ENCODE results near the gene CDC42BPA.

CDC42BPA gene

GRCh38 chr1:226987179-226987536 is 331.1 kb downstream of the CDC42BPA start:
- no peaks in the 10 kb centered on the region for H3K27me3 ChIP-seq (ENCODE audit: control insufficient read depth, insufficient read depth, low read length)
- no peak overlapping the region for H3K9ac ChIP-seq (ENCODE audit: low read length)
- H3K9me3 ChIP-seq (ENCODE audit: control insufficient read depth, low read length), result no peaks in the 10 kb centered on the region
- H3K4me1 ChIP-seq (ENCODE audit: control insufficient read depth, insufficient read depth, low read length), result peaks cover 48% of the 10 kb centered on the region
- H3K36me3 ChIP-seq (ENCODE audit: control insufficient read depth, insufficient read depth, low read length), result no peaks in the 10 kb centered on the region
- no peak overlapping the region for H3K4me3 ChIP-seq (ENCODE audit: low read length)

DNA sequence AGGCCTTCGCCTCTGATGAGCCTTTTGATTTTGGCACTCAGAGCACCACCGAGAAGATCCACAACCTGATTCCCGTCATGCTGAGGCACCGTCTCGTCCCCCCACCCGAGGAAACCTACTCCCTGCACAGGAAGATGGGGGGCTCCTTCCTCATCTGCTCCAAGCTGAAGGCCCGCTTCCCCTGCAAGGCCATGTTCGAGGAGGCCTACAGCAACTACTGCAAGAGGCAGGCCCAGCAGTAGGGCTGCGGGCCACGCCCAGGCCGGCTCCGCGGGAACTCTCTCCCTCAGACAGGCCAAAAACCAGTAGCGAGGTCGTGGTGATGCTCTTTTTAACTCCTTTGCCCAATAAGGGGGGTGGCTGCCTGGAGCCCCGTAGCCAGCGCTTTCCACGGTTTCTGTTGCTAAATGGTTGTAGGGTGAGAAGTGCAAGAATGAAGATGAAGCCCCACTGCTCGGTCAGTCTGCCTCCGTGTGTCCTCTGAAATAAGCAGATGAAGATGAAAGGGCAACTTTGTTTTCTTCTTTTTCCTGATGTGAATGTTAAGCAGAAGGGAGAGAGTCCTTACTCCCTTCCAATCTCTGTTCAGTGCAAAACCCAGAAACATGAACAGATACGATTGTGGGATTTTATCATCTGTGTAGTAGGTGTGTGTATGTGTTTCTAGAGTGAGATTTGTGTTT is 331.7 kb downstream of the CDC42BPA start:
- Histone ChIP-seq H3K4me3 (ENCODE audit: low read length) (no peak overlapping the region), H3K4me1 (ENCODE audit: control insufficient read depth, insufficient read depth, low read length) (peaks cover 47% of the 10 kb centered on the region), H3K9ac (ENCODE audit: low read length) (no peak overlapping the region), H3K36me3 (ENCODE audit: control insufficient read depth, insufficient read depth, low read length) (no peaks in the 10 kb centered on the region), H3K27me3 (ENCODE audit: control insufficient read depth, insufficient read depth, low read length) (no peaks in the 10 kb centered on the region), H3K9me3 (ENCODE audit: control insufficient read depth, low read length) (no peaks in the 10 kb centered on the region)

- H3K4me1 ChIP-seq (ENCODE audit: control insufficient read depth, insufficient read depth, low read length), result peaks cover 41% of the 10 kb centered on the region
- no peaks in the 10 kb centered on the region for H3K9me3 ChIP-seq (ENCODE audit: control insufficient read depth, low read length)
- no peaks in the 10 kb centered on the region for H3K36me3 ChIP-seq (ENCODE audit: control insufficient read depth, insufficient read depth, low read length)
- H3K27me3 ChIP-seq (ENCODE audit: control insufficient read depth, insufficient read depth, low read length), result no peaks in the 10 kb centered on the region
- H3K4me3 ChIP-seq (ENCODE audit: low read length), result no peak overlapping the region
- H3K9ac ChIP-seq (ENCODE audit: low read length), result no peak overlapping the region
Measured at GRCh38 chr1:226985839-226986463, 332.3 kb downstream of the CDC42BPA start.

- Histone ChIP-seq H3K36me3 (ENCODE audit: control insufficient read depth, insufficient read depth, low read length) (no peaks in the 10 kb centered on the region), H3K4me3 (ENCODE audit: low read length) (no peak overlapping the region), H3K9me3 (ENCODE audit: control insufficient read depth, low read length) (no peaks in the 10 kb centered on the region), H3K27me3 (ENCODE audit: control insufficient read depth, insufficient read depth, low read length) (no peaks in the 10 kb centered on the region), H3K4me1 (ENCODE audit: control insufficient read depth, insufficient read depth, low read length) (peaks cover 41% of the 10 kb centered on the region), H3K9ac (ENCODE audit: low read length) (no peak overlapping the region)
Measured at GRCh38 chr1:226985239-226985838, 333.0 kb downstream of the CDC42BPA start.

DNA sequence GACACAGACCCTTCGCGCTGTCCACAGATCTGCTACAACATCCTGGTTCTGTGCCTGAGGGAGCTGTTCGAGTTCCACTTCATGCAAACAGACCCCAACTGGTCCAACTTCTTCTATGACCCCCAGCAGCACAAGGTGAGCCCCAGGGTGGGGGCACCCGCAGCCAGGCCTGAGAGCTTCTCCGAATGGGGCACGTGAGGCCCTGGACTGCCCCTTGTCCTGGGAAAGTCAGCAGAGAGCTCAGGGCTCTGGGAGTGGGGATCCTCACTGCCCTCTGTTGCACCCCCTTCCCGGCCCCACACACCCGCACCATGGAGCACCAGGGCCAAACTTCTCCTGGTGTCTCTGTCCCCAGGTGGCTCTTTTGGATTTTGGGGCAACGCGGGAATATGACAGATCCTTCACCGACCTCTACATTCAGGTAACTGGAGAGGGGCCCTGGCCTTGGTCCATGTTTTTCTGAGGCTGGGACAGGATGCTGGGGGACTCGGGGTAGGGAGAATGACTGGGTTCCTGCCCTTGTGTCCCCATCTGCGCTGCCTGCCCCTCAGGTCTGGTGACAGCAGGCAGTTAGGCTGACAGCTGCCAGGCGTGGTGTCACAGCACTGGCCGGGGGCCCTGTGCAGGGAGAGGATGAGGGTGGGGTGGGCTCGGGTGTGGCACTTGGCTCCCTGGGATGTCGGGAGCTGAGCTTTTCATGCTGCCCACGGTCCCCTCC is 333.6 kb downstream of the CDC42BPA start:
- no peaks in the 10 kb centered on the region for H3K9me3 ChIP-seq (ENCODE audit: control insufficient read depth, low read length)
- H3K27me3 ChIP-seq (ENCODE audit: control insufficient read depth, insufficient read depth, low read length), result no peaks in the 10 kb centered on the region
- H3K4me1 ChIP-seq (ENCODE audit: control insufficient read depth, insufficient read depth, low read length), result peaks cover 38% of the 10 kb centered on the region
- no peak overlapping the region for H3K4me3 ChIP-seq (ENCODE audit: low read length)
- H3K36me3 ChIP-seq (ENCODE audit: control insufficient read depth, insufficient read depth, low read length), result no peaks in the 10 kb centered on the region
- no peak overlapping the region for H3K9ac ChIP-seq (ENCODE audit: low read length)

- H3K27me3 ChIP-seq (ENCODE audit: control insufficient read depth, insufficient read depth, low read length), result no peaks in the 10 kb centered on the region
- no peak overlapping the region for H3K4me3 ChIP-seq (ENCODE audit: low read length)
- H3K9ac ChIP-seq (ENCODE audit: low read length), result no peak overlapping the region
- H3K9me3 ChIP-seq (ENCODE audit: control insufficient read depth, low read length), result no peaks in the 10 kb centered on the region
- H3K36me3 ChIP-seq (ENCODE audit: control insufficient read depth, insufficient read depth, low read length), result no peaks in the 10 kb centered on the region
- peaks cover 31% of the 10 kb centered on the region for H3K4me1 ChIP-seq (ENCODE audit: control insufficient read depth, insufficient read depth, low read length)
Measured at GRCh38 chr1:226983992-226984364, 334.3 kb downstream of the CDC42BPA start.

DNA sequence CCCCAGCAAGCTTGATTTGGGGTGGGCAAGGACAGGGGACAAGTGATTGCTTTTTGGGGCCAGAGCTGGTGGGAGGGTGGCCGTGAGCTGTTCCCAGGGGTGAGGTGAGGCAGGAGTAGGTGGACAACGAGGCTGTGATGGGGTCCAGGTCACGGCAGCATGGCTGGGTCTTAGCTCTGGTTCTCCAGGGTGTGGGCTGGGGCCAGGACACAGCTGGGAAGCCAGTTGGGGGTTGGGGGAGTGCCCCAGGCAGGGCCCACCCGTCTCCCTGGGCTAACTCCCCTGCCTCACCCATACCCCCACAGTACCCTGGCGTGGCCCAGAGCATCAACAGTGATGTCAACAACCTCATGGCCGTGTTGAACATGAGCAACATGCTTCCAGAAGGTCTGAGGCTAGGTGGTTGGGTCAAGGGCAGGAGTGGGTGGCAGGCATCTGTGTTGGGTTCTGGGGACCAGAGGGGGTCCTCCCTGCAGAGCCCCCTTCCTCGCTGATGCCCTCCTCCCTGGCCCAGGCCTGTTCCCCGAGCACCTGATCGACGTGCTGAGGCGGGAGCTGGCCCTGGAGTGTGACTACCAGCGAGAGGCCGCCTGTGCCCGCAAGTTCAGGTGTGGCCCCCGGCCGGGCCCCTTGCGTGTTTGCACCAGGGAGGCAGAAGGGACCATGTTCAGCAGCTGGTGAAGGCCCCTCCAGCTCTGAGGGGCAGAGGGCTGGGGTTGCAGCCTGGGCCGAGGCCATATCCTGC is 334.9 kb downstream of the CDC42BPA start:
- no peaks in the 10 kb centered on the region for H3K36me3 ChIP-seq (ENCODE audit: control insufficient read depth, insufficient read depth, low read length)
- no peaks in the 10 kb centered on the region for H3K27me3 ChIP-seq (ENCODE audit: control insufficient read depth, insufficient read depth, low read length)
- no peak overlapping the region for H3K4me3 ChIP-seq (ENCODE audit: low read length)
- H3K4me1 ChIP-seq (ENCODE audit: control insufficient read depth, insufficient read depth, low read length), result peaks cover 26% of the 10 kb centered on the region
- H3K9ac ChIP-seq (ENCODE audit: low read length), result no peak overlapping the region
- H3K9me3 ChIP-seq (ENCODE audit: control insufficient read depth, low read length), result no peaks in the 10 kb centered on the region

GRCh38 chr1:226982451-226983177 is 335.7 kb downstream of the CDC42BPA start:
- no peaks in the 10 kb centered on the region for H3K27me3 ChIP-seq (ENCODE audit: control insufficient read depth, insufficient read depth, low read length)
- H3K36me3 ChIP-seq (ENCODE audit: control insufficient read depth, insufficient read depth, low read length), result peaks cover 5% of the 10 kb centered on the region
- H3K4me1 ChIP-seq (ENCODE audit: control insufficient read depth, insufficient read depth, low read length), result peaks cover 18% of the 10 kb centered on the region
- no peak overlapping the region for H3K4me3 ChIP-seq (ENCODE audit: low read length)
- no peaks in the 10 kb centered on the region for H3K9me3 ChIP-seq (ENCODE audit: control insufficient read depth, low read length)
- H3K9ac ChIP-seq (ENCODE audit: low read length), result no peak overlapping the region

DNA sequence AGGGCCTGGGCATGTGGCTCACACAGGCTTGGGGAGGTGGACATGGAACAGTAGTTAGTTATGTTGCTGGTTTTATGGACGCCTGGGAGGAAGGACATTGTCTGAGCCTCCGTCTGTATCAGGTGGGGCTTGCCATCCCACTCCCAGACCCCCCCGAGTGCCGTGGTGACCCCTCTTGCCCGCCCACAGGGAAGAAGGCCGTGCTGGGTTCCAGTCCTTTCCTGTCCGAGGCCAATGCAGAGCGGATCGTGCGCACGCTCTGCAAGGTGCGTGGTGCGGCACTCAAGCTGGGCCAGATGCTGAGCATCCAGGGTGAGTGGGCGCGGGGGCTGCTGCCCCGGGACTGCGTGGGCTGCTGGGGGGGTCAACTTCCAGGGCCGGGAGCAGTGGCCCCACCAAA is 336.5 kb downstream of the CDC42BPA start:
- peaks cover 11% of the 10 kb centered on the region for H3K4me1 ChIP-seq (ENCODE audit: control insufficient read depth, insufficient read depth, low read length)
- H3K9ac ChIP-seq (ENCODE audit: low read length), result no peak overlapping the region
- no peaks in the 10 kb centered on the region for H3K27me3 ChIP-seq (ENCODE audit: control insufficient read depth, insufficient read depth, low read length)
- H3K4me3 ChIP-seq (ENCODE audit: low read length), result no peak overlapping the region
- peaks cover 6% of the 10 kb centered on the region for H3K36me3 ChIP-seq (ENCODE audit: control insufficient read depth, insufficient read depth, low read length)
- no peaks in the 10 kb centered on the region for H3K9me3 ChIP-seq (ENCODE audit: control insufficient read depth, low read length)

DNA sequence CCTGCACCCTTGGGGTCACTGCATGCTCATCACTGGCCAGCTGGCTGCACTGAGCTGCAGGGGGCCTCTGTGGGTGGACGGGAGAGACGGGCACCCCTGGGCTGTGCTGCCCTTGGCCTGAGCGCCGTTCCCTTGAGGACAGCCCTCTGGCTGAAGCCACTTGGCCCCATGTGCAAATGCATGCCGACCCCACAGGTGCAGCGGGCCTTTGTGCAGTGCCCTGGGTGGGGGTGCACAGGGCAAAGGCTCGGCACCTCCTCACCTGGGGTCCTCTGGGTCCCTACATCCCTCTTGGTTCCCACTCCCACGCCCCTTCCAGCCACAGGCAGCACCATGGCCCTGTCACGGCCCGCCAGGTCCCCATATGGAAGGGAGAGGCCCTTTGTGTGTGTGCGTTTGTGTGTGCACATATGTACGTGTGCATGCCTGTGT is 336.9 kb downstream of the CDC42BPA start:
- no peaks in the 10 kb centered on the region for H3K27me3 ChIP-seq (ENCODE audit: control insufficient read depth, insufficient read depth, low read length)
- H3K4me3 ChIP-seq (ENCODE audit: low read length), result no peak overlapping the region
- peaks cover 11% of the 10 kb centered on the region for H3K4me1 ChIP-seq (ENCODE audit: control insufficient read depth, insufficient read depth, low read length)
- peaks cover 6% of the 10 kb centered on the region for H3K36me3 ChIP-seq (ENCODE audit: control insufficient read depth, insufficient read depth, low read length)
- no peaks in the 10 kb centered on the region for H3K9me3 ChIP-seq (ENCODE audit: control insufficient read depth, low read length)
- no peak overlapping the region for H3K9ac ChIP-seq (ENCODE audit: low read length)

Measured in mucosa of stomach (tissue), 1 donor.